H1 (cell line): Measurements from ENCODE around the gene TLL2.

Experiments
- CBX5 ChIP-seq: fragments of 300-800, 300-1000 bp; sonication (generic); IDR thresholded peaks from 2 replicates; pipeline ENCODE4 v1.7.1; 2016; ENCODE audit warnings: antibody characterized with exemption, low read length, low read depth
- CEBPB ChIP-seq: IDR thresholded peaks from 2 replicates; pipeline ENCODE4 v1.6.1; 2012; ENCODE audit warnings: low read depth, low read length
- EGR1 ChIP-seq: IDR thresholded peaks from 2 replicates; pipeline ENCODE4 v1.6.1; 2011; ENCODE audit warnings: low read depth, low read length, borderline replicate concordance
- EP300 ChIP-seq, 2 experiments: IDR thresholded peaks; 1 replicate in 1 of 2; 2 replicates in 1 of 2; pipeline ENCODE4 v1.6.1; 2011 to 2012; ENCODE audit warnings: low read depth in 2 of 2, low read length in 2 of 2, mild to moderate bottlenecking in 2 of 2, borderline replicate concordance in 1 of 2, inconsistent platforms in 1 of 2, moderate library complexity in 1 of 2
- EZH2 ChIP-seq: fragments of 200-600 bp; sonication (generic); IDR thresholded peaks from 2 replicates; pipeline ENCODE4 v1.7.1; 2012; ENCODE audit warnings: low read depth, mild to moderate bottlenecking, moderate library complexity, low read length, inconsistent platforms; ENCODE audit not compliant: severe bottlenecking
- JUN ChIP-seq: IDR thresholded peaks from 2 replicates; pipeline ENCODE4 v1.6.1; 2011; ENCODE audit warnings: low read depth, mild to moderate bottlenecking, improper control_type of control experiment, low read length
- JUND ChIP-seq: IDR thresholded peaks from 2 replicates; pipeline ENCODE4 v1.6.1; 2011; ENCODE audit warnings: mild to moderate bottlenecking, improper control_type of control experiment, low read length
- KDM1A ChIP-seq: fragments of 200-600, 300-600 bp; sonication (generic); IDR thresholded peaks from 2 replicates; pipeline ENCODE4 v1.7.1; 2016; ENCODE audit warnings: mild to moderate bottlenecking, low read length, borderline replicate concordance
- POLR2A ChIP-seq, 2 experiments: IDR thresholded peaks; 1 replicate in 1 of 2; 2 replicates in 1 of 2; pipeline ENCODE4 v1.6.1; 2011; ENCODE audit warnings: low read depth in 2 of 2, low read length in 2 of 2, mild to moderate bottlenecking in 2 of 2; ENCODE audit errors: control extremely low read depth in 1 of 2
- POLR2AphosphoS5 ChIP-seq: IDR thresholded peaks from 2 replicates; pipeline ENCODE4 v1.6.1; 2011; ENCODE audit warnings: low read depth, low read length
- RFX5 ChIP-seq: IDR thresholded peaks from 2 replicates; pipeline ENCODE4 v1.6.1; 2011; ENCODE audit warnings: low read depth, low read length, improper control_type of control experiment, borderline replicate concordance
- TAF1 ChIP-seq: IDR thresholded peaks from 2 replicates; pipeline ENCODE4 v1.6.1; 2011; ENCODE audit warnings: mild to moderate bottlenecking, low read depth, low read length
- YY1 ChIP-seq: IDR thresholded peaks from 2 replicates; pipeline ENCODE4 v1.6.1; 2011; ENCODE audit warnings: low read depth, mild to moderate bottlenecking, low read length
- TF ChIP-seq, protein P1 (sequence below), 3 experiments: IDR thresholded peaks; 1 replicate in 2 of 3; 2 replicates in 1 of 3; pipeline versions ENCODE4 v1.5.1 to v1.6.1; 2011; ENCODE audit warnings: low read length in 3 of 3, mild to moderate bottlenecking in 3 of 3, inconsistent platforms in 2 of 3, low read depth in 1 of 3, moderate library complexity in 1 of 3; ENCODE audit not compliant: insufficient read depth in 1 of 3; ENCODE audit errors: control extremely low read depth in 1 of 3

DNA sequence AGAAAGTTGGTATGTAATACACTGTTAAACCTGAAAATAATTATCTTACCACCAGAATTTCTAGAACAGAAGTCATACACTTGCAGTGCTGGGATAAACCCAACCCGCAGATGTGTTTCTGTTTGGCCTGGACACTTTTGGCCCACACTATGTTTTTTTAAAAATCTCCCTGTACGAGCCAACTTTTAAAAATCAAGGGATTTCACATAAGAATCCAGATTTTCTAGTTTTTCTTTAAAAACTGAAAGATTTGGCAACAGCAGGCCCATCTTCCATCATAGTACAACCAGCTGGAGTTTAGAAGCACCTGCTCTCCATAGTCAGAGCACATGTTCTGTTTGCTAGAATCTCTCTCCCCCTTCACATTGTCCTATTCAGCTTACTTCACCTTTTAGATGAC, 74.0 kb downstream of the TLL2 start:
- no peak for TF ChIP-seq POLR2A (IDR thresholded peaks at IDR 0.05; ENCODE audit: control extremely low read depth in 1 of 2, low read depth in 2 of 2, low read length in 2 of 2)
- TF ChIP-seq CBX5: no peak
- TF ChIP-seq, protein P1, sequence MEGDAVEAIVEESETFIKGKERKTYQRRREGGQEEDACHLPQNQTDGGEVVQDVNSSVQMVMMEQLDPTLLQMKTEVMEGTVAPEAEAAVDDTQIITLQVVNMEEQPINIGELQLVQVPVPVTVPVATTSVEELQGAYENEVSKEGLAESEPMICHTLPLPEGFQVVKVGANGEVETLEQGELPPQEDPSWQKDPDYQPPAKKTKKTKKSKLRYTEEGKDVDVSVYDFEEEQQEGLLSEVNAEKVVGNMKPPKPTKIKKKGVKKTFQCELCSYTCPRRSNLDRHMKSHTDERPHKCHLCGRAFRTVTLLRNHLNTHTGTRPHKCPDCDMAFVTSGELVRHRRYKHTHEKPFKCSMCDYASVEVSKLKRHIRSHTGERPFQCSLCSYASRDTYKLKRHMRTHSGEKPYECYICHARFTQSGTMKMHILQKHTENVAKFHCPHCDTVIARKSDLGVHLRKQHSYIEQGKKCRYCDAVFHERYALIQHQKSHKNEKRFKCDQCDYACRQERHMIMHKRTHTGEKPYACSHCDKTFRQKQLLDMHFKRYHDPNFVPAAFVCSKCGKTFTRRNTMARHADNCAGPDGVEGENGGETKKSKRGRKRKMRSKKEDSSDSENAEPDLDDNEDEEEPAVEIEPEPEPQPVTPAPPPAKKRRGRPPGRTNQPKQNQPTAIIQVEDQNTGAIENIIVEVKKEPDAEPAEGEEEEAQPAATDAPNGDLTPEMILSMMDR (IDR thresholded peaks at IDR 0.05; ENCODE audit: control extremely low read depth in 1 of 3, insufficient read depth in 1 of 3, low read depth in 1 of 3, low read length in 3 of 3): no peak
- TF ChIP-seq RFX5: no peak
- no peak for TF ChIP-seq TAF1
- no peak for TF ChIP-seq JUN
- no peak for TF ChIP-seq POLR2AphosphoS5
- no peak for TF ChIP-seq KDM1A
- TF ChIP-seq JUND: no peak
- no peak for TF ChIP-seq EGR1
- no peak for TF ChIP-seq CEBPB
- TF ChIP-seq EZH2: no peak
- no peak for TF ChIP-seq EP300 (IDR thresholded peaks at IDR 0.05; ENCODE audit: borderline replicate concordance in 1 of 2, low read depth in 2 of 2, low read length in 2 of 2)
- no peak for TF ChIP-seq YY1
